ENCODE measurements around the gene IGLON5. TPM values are rescaled to one million over a fixed set of nuclear protein-coding genes. Genes with fewer than 3 reads are reported as not detected.

IGLON5 gene
- total RNA-seq, 4 donors from 2014 or later: 0.27 TPM; not detected in 3

DNA sequence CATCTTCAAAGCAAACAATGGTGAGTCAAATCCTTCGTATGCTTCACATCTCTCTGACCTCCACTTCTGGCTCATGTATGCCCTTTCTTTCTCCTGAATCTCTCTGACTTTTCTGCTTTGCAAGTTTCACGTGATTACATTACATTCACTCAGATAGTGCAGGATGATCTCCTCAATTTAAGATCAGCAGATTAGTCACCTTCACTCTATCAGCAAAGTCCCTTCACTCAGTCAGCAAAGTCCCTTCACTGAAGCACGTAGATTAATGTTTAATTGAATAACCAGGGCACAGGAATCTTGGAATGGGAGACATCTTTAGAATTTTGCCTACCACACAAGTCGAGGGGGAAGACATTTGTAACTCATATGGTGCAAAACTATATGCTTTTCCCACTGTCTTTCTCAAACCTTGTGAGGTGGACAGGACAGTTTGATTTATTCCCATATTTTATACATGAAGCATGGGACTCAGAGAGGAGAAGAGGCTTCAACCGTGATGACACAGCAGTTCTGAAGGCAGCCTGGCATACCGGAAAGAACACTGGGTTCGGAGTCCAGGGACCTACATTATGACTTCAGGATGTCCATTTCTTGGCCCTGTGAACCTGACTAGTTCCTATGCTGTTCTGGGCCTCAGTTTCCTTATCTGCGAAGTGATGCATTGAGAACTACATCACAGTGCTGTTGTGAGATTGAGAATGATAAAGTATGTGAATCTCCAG is 37.2 kb upstream of the IGLON5 start:
- Histone ChIP-seq H3K27ac (no peak overlapping the region), H3K9me3 (no peaks in the 10 kb centered on the region), H3K36me3 (no peaks in the 10 kb centered on the region), H3K4me1 (no peaks in the 10 kb centered on the region), H3K4me3 (no peak overlapping the region), H3K27me3 (no peaks in the 10 kb centered on the region)
- WGBS, 2 donors (ENCODE audit: low coverage in 1 of 2): 65 to 67% methylated on average over 5 to 8 of the region's 8 CpGs
- intact Hi-C loops (cut with DNase I; ENCODE audit: low total_unique reads): no loop called here
- in situ Hi-C loops (cut with MboI; ENCODE audit: low pct_ligation_motif_present in 1 of 4, low pct_unique_long_range_greater_than_20kb in 1 of 4, low sequenced_read_pairs in 3 of 4): no loop called here
- DNase-seq: no peak
- TF ChIP-seq, protein P1, sequence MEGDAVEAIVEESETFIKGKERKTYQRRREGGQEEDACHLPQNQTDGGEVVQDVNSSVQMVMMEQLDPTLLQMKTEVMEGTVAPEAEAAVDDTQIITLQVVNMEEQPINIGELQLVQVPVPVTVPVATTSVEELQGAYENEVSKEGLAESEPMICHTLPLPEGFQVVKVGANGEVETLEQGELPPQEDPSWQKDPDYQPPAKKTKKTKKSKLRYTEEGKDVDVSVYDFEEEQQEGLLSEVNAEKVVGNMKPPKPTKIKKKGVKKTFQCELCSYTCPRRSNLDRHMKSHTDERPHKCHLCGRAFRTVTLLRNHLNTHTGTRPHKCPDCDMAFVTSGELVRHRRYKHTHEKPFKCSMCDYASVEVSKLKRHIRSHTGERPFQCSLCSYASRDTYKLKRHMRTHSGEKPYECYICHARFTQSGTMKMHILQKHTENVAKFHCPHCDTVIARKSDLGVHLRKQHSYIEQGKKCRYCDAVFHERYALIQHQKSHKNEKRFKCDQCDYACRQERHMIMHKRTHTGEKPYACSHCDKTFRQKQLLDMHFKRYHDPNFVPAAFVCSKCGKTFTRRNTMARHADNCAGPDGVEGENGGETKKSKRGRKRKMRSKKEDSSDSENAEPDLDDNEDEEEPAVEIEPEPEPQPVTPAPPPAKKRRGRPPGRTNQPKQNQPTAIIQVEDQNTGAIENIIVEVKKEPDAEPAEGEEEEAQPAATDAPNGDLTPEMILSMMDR (IDR thresholded peaks at IDR 0.05): no peak
- TF ChIP-seq POLR2A (IDR thresholded peaks at IDR 0.05) (no peak), EP300 (IDR thresholded peaks at IDR 0.05; ENCODE audit: low read depth) (no peak), POLR2AphosphoS5 (IDR thresholded peaks at IDR 0.05) (no peak)

DNA sequence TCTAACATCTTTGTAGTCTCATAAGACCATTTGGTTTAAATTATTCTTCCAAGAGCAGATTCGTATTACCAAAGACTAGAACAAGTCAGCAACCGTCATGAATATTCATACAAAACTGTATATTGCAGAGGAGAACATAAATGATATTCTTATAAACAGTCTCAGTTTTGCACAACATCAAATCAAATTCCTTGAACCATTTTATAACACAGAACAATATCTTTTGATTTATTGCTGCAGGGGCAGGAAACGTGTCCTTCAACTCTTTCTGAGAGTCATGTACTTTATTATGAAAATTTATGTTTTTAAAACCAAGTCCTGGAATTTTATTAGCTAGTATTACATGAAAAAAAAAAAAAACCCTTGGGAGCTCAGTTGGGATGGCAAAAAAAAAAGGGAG is 34.3 kb upstream of the IGLON5 start:
- intact Hi-C loops (cut with DNase I; ENCODE audit: low total_unique reads): no loop called here
- Histone ChIP-seq H3K4me3 (no peak overlapping the region), H3K9me3 (no peaks in the 10 kb centered on the region), H3K27ac (no peak overlapping the region), H3K36me3 (no peaks in the 10 kb centered on the region), H3K4me1 (no peaks in the 10 kb centered on the region), H3K27me3 (no peaks in the 10 kb centered on the region)
- in situ Hi-C loops (cut with MboI; ENCODE audit: low pct_ligation_motif_present in 1 of 4, low pct_unique_long_range_greater_than_20kb in 1 of 4, low sequenced_read_pairs in 3 of 4): no loop called here
- no peak for DNase-seq
- WGBS, 2 donors (ENCODE audit: low coverage in 1 of 2): 60 to 63% methylated on average over 3 of the region's 3 CpGs
- no peak for TF ChIP-seq POLR2A (IDR thresholded peaks at IDR 0.05)
- TF ChIP-seq, protein P1 (IDR thresholded peaks at IDR 0.05): no peak
- TF ChIP-seq EP300 (IDR thresholded peaks at IDR 0.05; ENCODE audit: low read depth): no peak
- no peak for TF ChIP-seq POLR2AphosphoS5 (IDR thresholded peaks at IDR 0.05)

DNA sequence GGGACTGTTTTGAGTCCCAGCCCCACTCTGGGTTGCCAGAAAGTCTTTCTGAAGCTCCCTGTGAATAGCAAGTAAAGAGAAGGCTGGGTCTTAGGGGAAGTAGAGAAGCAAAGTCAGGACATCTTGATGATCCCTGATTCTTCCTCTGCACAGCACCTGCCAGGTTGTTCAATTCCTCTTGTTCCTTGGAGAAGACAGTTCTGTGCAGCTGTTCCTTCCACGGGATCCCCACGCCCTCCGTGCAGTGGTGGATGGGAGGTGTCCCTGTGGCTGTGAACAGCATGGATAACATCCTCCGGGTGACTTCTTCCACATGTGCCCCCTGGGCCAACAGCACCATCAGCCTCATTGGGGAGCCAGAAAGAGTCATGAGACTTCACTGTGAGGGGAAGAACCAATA is 29.1 kb upstream of the IGLON5 start:
- TF ChIP-seq POLR2A (IDR thresholded peaks at IDR 0.05) (no peak), EP300 (IDR thresholded peaks at IDR 0.05; ENCODE audit: low read depth) (no peak), POLR2AphosphoS5 (IDR thresholded peaks at IDR 0.05) (no peak)
- TF ChIP-seq, protein P1 (IDR thresholded peaks at IDR 0.05): no peak
- Histone ChIP-seq H3K4me3 (no peak overlapping the region), H3K9me3 (no peaks in the 10 kb centered on the region), H3K27ac (no peak overlapping the region), H3K4me1 (no peaks in the 10 kb centered on the region), H3K27me3 (peaks cover 8% of the 10 kb centered on the region), H3K36me3 (no peaks in the 10 kb centered on the region)
- in situ Hi-C loops (cut with MboI; ENCODE audit: low pct_ligation_motif_present in 1 of 4, low pct_unique_long_range_greater_than_20kb in 1 of 4, low sequenced_read_pairs in 3 of 4) (no loop called here), intact Hi-C loops (cut with DNase I; ENCODE audit: low total_unique reads) (no loop called here)
- DNase-seq: no peak
- 72% methylated on average over 4 of the region's 4 CpGs; no CpG with 5 or more reads in 1 of the 2 donors for WGBS, 2 donors (ENCODE audit: low coverage in 1 of 2)

DNA sequence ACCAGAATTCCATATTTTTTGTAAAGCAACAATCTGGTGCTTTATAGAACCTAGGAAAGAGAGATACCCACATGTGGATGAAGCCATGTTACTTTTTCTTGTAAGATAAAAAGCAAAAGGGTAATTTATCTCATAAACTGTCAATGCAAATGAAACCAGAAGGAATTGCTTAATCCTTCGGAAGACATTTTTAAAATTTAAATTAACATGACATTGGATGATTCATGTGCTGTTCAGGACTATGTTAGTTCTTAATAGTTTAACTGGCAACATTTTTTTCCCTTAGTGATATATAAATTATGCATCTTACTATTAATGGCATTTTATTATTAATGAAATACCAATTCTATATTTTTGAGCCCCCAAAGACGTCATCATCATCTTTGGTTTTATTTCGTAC is 25.8 kb upstream of the IGLON5 start:
- in situ Hi-C loops (cut with MboI; ENCODE audit: low pct_ligation_motif_present in 1 of 4, low pct_unique_long_range_greater_than_20kb in 1 of 4, low sequenced_read_pairs in 3 of 4) (no loop called here), intact Hi-C loops (cut with DNase I; ENCODE audit: low total_unique reads) (no loop called here)
- Histone ChIP-seq H3K4me1 (no peaks in the 10 kb centered on the region), H3K4me3 (no peak overlapping the region), H3K9me3 (no peaks in the 10 kb centered on the region), H3K27me3 (peaks cover 14% of the 10 kb centered on the region), H3K27ac (no peak overlapping the region), H3K36me3 (no peaks in the 10 kb centered on the region)
- DNase-seq: no peak
- WGBS, 2 donors (ENCODE audit: low coverage in 1 of 2): 66 to 77% methylated on average over 2 to 3 of the region's 3 CpGs
- no peak for TF ChIP-seq EP300 (IDR thresholded peaks at IDR 0.05; ENCODE audit: low read depth)
- TF ChIP-seq, protein P1 (IDR thresholded peaks at IDR 0.05): no peak
- TF ChIP-seq POLR2A (IDR thresholded peaks at IDR 0.05): no peak
